GM19238 (cell line): Measurements from ENCODE around the gene DOCK2.
"Not testable (repeated sequence)": the region's sequence is repeated elsewhere in the genome, so short reads cannot be mapped to it uniquely, and the experiment has no call there.

Source experiments
- DNase-seq: peaks from one replicate; pipeline ENCODE4 v3.0.0; 2011; ENCODE audit warnings: low spot score; ENCODE audit not compliant: insufficient read length

The DOCK2 gene

GRCh38 chr5:169812786-169813185 lies 175.7 kb downstream of the DOCK2 start:
- no peak for DNase-seq

GRCh38 chr5:169814045-169814444 lies 177.0 kb downstream of the DOCK2 start:
- DNase-seq: no peak

GRCh38 chr5:169814522-169814921 lies 177.4 kb downstream of the DOCK2 start:
- DNase-seq: no peak

GRCh38 chr5:169817031-169817430 lies 180.0 kb downstream of the DOCK2 start:
- no peak for DNase-seq

- no peak for DNase-seq
Measured at GRCh38 chr5:169826618-169827017, 189.5 kb downstream of the DOCK2 start.

GRCh38 chr5:169827769-169828168 lies 190.7 kb downstream of the DOCK2 start:
- DNase-seq: no peak

GRCh38 chr5:169828385-169828784 lies 191.3 kb downstream of the DOCK2 start:
- no peak for DNase-seq

- DNase-seq: no peak
Measured at GRCh38 chr5:169831331-169831730, 194.3 kb downstream of the DOCK2 start.

- DNase-seq: no peak
Measured at GRCh38 chr5:169832304-169832703, 195.2 kb downstream of the DOCK2 start.

- no peak for DNase-seq
Measured at GRCh38 chr5:169832845-169833244, 195.8 kb downstream of the DOCK2 start.

- not testable (repeated sequence) for DNase-seq
Measured at GRCh38 chr5:169833681-169834292, 196.7 kb downstream of the DOCK2 start.

- not testable (repeated sequence) for DNase-seq
Measured at GRCh38 chr5:169834540-169834939, 197.5 kb downstream of the DOCK2 start.

GRCh38 chr5:169836835-169837536 lies 199.9 kb downstream of the DOCK2 start:
- no peak for DNase-seq

GRCh38 chr5:169837686-169838085 lies 200.6 kb downstream of the DOCK2 start:
- no peak for DNase-seq

- DNase-seq: peak; percentile 17
Measured at GRCh38 chr5:169838688-169839087, 201.6 kb downstream of the DOCK2 start.

GRCh38 chr5:169840405-169840804 lies 203.3 kb downstream of the DOCK2 start:
- DNase-seq: no peak

GRCh38 chr5:169842699-169843098 lies 205.6 kb downstream of the DOCK2 start:
- DNase-seq: no peak

GRCh38 chr5:169847519-169847918 lies 210.4 kb downstream of the DOCK2 start:
- DNase-seq: no peak

- no peak for DNase-seq
Measured at GRCh38 chr5:169848271-169848670, 211.2 kb downstream of the DOCK2 start.

GRCh38 chr5:169848792-169849191 lies 211.7 kb downstream of the DOCK2 start:
- DNase-seq: no peak

GRCh38 chr5:169850409-169850808 lies 213.3 kb downstream of the DOCK2 start:
- DNase-seq: no peak

GRCh38 chr5:169851321-169851850 lies 214.3 kb downstream of the DOCK2 start:
- no peak for DNase-seq

GRCh38 chr5:169856571-169856970 lies 219.5 kb downstream of the DOCK2 start:
- no peak for DNase-seq
